ENCODE results near the gene TNKS1BP1. TPM values are rescaled to one million over a fixed set of nuclear protein-coding genes. Genes with fewer than 3 reads are reported as not detected.

Gene TNKS1BP1
- total RNA-seq, 1 experiment from 2014 or later, result 120 TPM

DNA sequence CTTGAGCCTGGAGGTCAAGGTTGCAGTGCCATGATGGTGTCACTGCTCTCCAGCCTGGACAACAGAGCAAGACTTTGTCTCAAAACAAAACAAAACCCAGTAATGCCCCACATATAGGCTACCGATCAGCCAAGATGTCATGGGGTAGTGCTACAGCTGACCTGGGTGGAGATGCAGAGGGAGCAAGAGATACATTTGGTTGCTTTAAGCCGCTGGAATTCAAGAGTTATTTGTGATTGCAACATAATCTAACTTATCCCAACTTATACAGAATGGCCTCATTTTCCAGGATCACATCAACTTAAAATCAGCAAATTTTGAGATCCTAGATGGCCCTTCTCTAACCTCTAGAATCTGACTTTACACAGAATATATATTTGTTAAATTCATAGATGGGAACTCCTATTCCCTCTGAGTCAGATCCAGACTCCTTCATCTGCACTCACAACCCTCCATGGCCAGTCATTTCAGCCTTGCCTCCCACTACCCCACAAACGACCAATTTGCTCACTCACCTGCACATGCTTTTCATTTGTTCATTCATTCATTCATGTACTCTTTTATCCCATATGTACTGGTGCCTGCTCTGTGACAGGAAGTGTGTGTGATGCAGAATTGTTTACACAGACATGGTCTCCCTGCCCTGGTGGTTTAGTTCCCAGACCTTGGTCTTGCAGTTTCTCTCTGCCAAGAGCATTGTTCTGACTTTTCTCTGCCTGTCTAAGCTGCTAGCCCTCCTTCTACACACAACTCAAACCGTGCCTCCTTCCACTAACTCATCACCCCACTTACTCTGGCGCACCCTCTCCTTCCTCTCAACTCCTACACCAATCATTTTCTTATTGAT, 63.6 kb downstream of the TNKS1BP1 start:
- BruUV-seq (replicated peaks), result no TSS peak
- Histone ChIP-seq H3K9me3 (no peaks in the 10 kb centered on the region), H3K36me3 (ENCODE audit: control insufficient read depth, insufficient read depth, low read length) (no peaks in the 10 kb centered on the region), H3K27me3 (replicated peaks; ENCODE audit: control insufficient read depth, insufficient read depth, low read length) (no peaks in the 10 kb centered on the region), H3K4me1 (no peaks in the 10 kb centered on the region), H3K4me3 (ENCODE audit: low read depth, low read length) (no peak overlapping the region)
- DNase-seq, result no peak
- H3K9me3 Mint-ChIP-seq (ENCODE audit: unreplicated experiment), result no peaks in the 10 kb centered on the region
- H3K4me3 Mint-ChIP-seq (ENCODE audit: unreplicated experiment), result no peak overlapping the region
- CTCF ChIA-PET, result no interaction called here
- H3K4me1 Mint-ChIP-seq (ENCODE audit: low read depth, unreplicated experiment), result no peaks in the 10 kb centered on the region
- intact Hi-C loops (cut with micrococcal nuclease; ENCODE audit: unreplicated experiment), result no loop called here
- H3K27ac Mint-ChIP-seq (ENCODE audit: unreplicated experiment), result no peak overlapping the region
- POLR2A ChIA-PET, result no interaction called here
- peaks cover 5% of the 10 kb centered on the region for H3K27me3 Mint-ChIP-seq (ENCODE audit: insufficient read depth, unreplicated experiment)
- TF ChIP-seq CTCF (IDR thresholded peaks at IDR 0.05; ENCODE audit: insufficient read depth in 1 of 2, low read depth in 1 of 2, low read length in 1 of 2, severe bottlenecking in 1 of 2, unreplicated experiment in 1 of 2), result no peak
- H3K36me3 Mint-ChIP-seq (ENCODE audit: insufficient read depth, unreplicated experiment), result no peaks in the 10 kb centered on the region

GRCh38 chr11:57256119-57256518, 68.6 kb downstream of the TNKS1BP1 start:
- Mint-ChIP-seq H3K36me3 (ENCODE audit: insufficient read depth, unreplicated experiment) (no peaks in the 10 kb centered on the region), H3K4me1 (ENCODE audit: low read depth, unreplicated experiment) (no peaks in the 10 kb centered on the region), H3K27me3 (ENCODE audit: insufficient read depth, unreplicated experiment) (peaks cover 5% of the 10 kb centered on the region), H3K27ac (ENCODE audit: unreplicated experiment) (no peak overlapping the region), H3K9me3 (ENCODE audit: unreplicated experiment) (no peaks in the 10 kb centered on the region), H3K4me3 (ENCODE audit: unreplicated experiment) (no peak overlapping the region)
- Histone ChIP-seq H3K27me3 (replicated peaks; ENCODE audit: control insufficient read depth, insufficient read depth, low read length) (peaks cover 1% of the 10 kb centered on the region; the same call in 1 of the 2 replicates), H3K4me3 (ENCODE audit: low read depth, low read length) (no peak overlapping the region), H3K36me3 (ENCODE audit: control insufficient read depth, insufficient read depth, low read length) (no peaks in the 10 kb centered on the region), H3K4me1 (no peaks in the 10 kb centered on the region), H3K9me3 (no peaks in the 10 kb centered on the region)
- CTCF ChIA-PET, result no interaction called here
- no peak for DNase-seq
- TF ChIP-seq CTCF (IDR thresholded peaks at IDR 0.05; ENCODE audit: insufficient read depth in 1 of 2, low read depth in 1 of 2, low read length in 1 of 2, severe bottlenecking in 1 of 2, unreplicated experiment in 1 of 2), result no peak
- no TSS peak for BruUV-seq (replicated peaks)
- intact Hi-C loops (cut with micrococcal nuclease; ENCODE audit: unreplicated experiment), result no loop called here
- POLR2A ChIA-PET, result no interaction called here

DNA sequence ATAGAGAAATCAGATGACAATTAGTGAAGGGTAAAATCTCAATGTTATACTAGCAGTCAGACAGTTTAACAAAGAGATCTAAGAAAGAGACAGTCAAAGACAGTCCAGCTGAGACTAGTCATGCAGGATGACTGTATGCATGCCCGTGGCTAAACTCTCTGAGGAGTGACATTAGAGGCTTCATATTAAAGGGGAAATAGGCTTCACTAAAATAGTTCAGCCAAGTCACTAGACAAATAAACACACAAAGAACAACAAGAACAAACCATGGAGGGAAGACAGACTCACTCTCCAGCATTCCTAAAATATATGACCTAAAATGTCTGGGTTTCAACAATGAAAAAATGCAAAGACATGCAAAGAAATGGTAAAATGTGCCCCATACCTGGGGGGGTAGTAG, 69.1 kb downstream of the TNKS1BP1 start:
- Histone ChIP-seq H3K9me3 (no peaks in the 10 kb centered on the region), H3K36me3 (ENCODE audit: control insufficient read depth, insufficient read depth, low read length) (no peaks in the 10 kb centered on the region), H3K4me1 (no peaks in the 10 kb centered on the region), H3K27me3 (replicated peaks; ENCODE audit: control insufficient read depth, insufficient read depth, low read length) (peaks cover 1% of the 10 kb centered on the region; the same call in 1 of the 2 replicates), H3K4me3 (ENCODE audit: low read depth, low read length) (no peak overlapping the region)
- ChIA-PET POLR2A (no interaction called here), CTCF (no interaction called here)
- H3K4me3 Mint-ChIP-seq (ENCODE audit: unreplicated experiment), result no peak overlapping the region
- no peak for DNase-seq
- no TSS peak for BruUV-seq (replicated peaks)
- intact Hi-C loops (cut with micrococcal nuclease; ENCODE audit: unreplicated experiment), result no loop called here
- no peak overlapping the region for H3K27ac Mint-ChIP-seq (ENCODE audit: unreplicated experiment)
- H3K9me3 Mint-ChIP-seq (ENCODE audit: unreplicated experiment), result no peaks in the 10 kb centered on the region
- H3K36me3 Mint-ChIP-seq (ENCODE audit: insufficient read depth, unreplicated experiment), result no peaks in the 10 kb centered on the region
- H3K4me1 Mint-ChIP-seq (ENCODE audit: low read depth, unreplicated experiment), result no peaks in the 10 kb centered on the region
- TF ChIP-seq CTCF (IDR thresholded peaks at IDR 0.05; ENCODE audit: insufficient read depth in 1 of 2, low read depth in 1 of 2, low read length in 1 of 2, severe bottlenecking in 1 of 2, unreplicated experiment in 1 of 2), result no peak
- peaks cover 5% of the 10 kb centered on the region for H3K27me3 Mint-ChIP-seq (ENCODE audit: insufficient read depth, unreplicated experiment)

All from Caco-2 (cell line).